ENCODE results near the gene HOATZ.

The HOATZ gene

GRCh38 chr11:111514216-111515031, at the start of gene HOATZ:
Gene HOATZ (plus strand): TSS chr11:111514778. CDS start chr11:111514785, 7 bp downstream.
- DNase-seq: peak; percentile 80

- no peak for DNase-seq
Measured at GRCh38 chr11:111465400-111465799, 49.2 kb upstream of the HOATZ start.

DNA sequence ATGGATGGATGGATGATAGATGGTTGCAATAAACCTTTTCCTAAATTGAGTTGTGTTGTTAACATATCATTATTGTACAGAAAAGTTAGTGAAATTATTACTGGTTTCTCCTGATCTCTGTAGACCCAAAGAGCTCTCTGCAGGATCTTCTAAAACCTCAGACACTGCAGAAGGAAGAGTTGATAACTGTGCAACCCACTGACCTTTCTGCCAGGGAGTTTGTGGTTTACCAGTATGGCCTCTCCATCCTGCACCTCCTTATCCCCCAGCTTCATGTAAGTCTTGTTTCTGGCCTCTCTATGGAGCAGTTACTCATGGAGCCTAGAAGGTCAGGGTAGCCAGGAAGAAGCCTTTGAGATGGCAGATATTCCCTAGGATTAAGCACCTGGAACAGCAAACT, 48.0 kb upstream of the HOATZ start:
- no peak for DNase-seq

DNA sequence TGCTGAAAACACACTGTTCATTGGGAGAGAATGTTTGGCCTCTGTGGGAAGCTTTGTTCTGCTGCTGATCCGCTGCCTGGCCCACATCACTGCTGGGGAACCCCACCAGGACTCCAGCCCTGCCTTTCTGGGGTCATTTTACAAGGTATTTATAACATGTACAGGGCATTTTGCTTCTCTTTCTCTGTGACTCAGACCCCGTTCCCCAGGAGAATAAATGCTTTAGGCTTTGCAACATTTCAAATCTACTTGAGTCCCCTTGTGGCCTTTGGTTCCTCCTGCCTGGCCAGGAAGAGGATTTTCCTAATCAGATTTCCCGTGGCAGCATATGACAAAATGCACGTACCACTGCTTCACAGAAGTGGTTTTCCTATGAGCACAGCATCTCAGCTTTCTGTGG, 45.4 kb upstream of the HOATZ start:
- DNase-seq: no peak

- DNase-seq: no peak
Measured at GRCh38 chr11:111472228-111472627, 42.4 kb upstream of the HOATZ start.

DNA sequence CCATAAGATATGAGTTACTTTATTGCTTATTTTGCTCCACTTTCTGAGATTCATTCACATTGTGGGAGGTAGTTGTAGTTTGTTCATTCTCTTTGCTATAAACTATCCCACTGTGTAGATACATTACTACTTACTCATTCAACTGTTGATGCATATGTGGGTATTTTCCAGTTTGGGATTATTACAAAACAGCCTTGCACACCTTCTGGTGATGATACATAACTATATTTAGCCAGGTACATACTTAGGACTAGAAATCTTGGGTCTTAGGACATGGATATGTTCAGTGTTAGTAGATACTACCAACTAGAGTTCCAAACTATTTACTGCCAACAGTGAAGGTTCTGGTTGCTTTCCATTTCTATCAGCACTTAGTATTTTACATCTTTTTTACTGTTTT, 40.1 kb upstream of the HOATZ start:
- no peak for DNase-seq

GRCh38 chr11:111476366-111476765, 38.2 kb upstream of the HOATZ start:
- DNase-seq: no peak

DNA sequence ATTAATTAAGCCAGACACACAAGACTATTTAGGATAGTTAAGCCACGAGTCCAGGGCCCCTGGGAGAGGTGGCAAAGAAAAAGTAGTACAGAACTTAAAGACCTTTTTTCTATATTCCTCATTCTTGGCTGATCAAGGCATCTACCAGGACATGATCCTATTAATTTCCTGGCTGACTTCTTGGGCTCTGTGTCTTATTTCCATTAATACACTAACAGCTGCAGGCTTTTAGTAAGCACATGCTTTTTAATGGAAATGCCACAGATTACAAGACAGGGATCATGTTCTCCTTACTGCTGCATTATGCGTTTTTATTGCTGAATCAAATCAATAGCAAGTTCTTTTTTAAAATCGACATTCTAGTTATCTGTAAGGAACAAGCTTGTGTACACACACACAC, 37.6 kb upstream of the HOATZ start:
- peak; percentile 30 for DNase-seq

DNA sequence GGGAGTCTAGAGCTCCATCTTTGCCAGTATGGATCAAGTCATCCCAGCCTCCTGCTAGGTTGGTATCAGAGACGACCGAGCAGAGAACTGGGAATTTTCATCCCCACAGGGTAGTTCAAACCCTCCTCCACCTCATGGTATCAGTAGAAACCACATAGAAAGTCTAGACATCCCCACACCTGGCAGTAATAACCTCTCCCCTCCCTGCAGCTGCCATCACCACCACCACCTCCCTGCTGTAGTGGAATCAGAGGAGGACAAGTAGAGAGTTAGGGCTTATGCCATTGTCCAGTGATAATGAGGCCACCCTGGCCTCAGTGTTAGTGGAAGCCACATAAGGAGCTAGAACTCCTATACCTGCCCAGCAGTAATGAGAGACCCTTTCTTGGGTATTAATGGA, 36.7 kb upstream of the HOATZ start:
- DNase-seq: no peak

- no peak for DNase-seq
Measured at GRCh38 chr11:111479666-111480065, 34.9 kb upstream of the HOATZ start.

GRCh38 chr11:111483431-111483830, 31.1 kb upstream of the HOATZ start:
- no peak for DNase-seq

- no peak for DNase-seq
Measured at GRCh38 chr11:111490496-111490895, 24.1 kb upstream of the HOATZ start.

DNA sequence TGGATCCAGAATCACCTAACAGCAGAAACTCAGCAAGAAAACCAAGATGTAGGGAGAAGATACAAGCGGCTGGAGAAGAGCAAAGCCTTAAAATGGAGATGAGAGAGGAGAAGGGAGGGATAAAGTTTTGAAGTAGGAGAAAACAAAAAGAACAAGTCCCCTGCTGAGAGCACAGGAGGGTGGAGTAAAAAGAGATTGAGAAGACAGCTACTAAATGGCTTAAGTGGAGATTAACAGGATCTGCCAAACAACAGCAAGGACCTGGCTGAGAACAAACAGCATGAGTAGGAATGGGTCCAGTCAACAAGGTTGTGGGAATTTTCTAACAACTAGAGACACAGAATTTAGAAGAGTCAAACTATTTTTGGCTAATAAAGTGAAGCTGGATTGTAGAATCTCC, 20.5 kb upstream of the HOATZ start:
- DNase-seq: no peak

- no peak for DNase-seq
Measured at GRCh38 chr11:111499483-111499882, 15.1 kb upstream of the HOATZ start.

DNA sequence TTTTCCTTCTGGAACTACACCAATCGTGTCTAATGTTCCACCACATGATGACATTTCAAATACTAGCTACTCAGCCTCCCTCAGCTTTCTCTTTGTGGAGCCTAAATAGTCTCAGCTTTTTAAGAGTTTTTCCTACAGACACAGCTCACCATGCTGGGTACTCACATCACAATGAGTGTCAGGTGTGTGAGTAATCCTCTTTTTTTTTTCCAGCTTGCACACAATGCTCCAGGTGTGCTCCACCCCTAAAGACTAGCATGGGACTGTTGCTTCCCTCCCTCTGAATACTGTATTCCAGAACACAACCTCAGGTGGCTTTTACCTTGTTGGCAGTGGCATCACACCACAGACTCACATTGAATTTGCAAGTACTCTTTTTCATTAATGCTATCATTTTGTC, 14.1 kb upstream of the HOATZ start:
- DNase-seq: no peak

DNA sequence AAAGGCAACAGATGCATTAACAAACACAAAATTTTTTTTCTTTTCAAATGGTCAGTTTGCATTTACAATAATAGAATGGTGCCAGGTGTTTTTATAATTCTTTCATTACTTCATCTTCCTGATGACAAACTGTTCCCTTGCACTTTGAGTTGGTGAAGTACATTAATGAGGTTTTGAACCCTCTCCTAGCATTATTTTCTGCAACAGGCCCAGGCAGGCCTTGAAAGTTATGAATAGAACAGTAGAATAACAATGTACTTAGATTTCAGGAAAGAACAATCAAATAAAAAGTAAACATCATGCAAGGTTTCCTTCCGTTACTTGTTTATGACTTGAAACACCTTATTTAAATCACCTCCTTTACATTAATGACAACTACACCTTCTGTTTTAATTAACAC, 12.0 kb upstream of the HOATZ start:
- no peak for DNase-seq

DNA sequence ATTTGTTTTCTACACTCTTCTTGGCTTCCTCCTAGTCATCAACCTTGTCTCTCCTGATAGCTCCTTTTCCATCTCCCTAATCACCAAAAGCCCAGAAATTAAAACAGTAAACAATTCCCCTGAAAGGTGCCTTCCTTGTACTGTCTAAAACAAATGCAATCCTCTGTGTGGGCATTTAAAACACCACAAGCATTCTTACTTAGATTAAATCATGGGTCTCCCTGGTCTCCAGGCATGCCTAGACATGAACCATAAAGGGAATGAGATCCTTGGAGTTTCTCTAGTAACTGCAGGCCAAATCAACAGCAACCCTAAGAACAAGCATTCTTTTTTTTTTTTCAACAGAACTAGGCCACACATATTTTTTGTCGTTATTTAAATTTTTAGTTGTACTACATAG, 4.3 kb upstream of the HOATZ start:
- no peak for DNase-seq

- peak; percentile 71 for DNase-seq
Measured at GRCh38 chr11:111512296-111513239, 2.0 kb upstream of the HOATZ start, which contains the start of gene BTG4. Gene BTG4 (minus strand): TSS chr11:111512386. CDS start chr11:111498776, 13,610 bp downstream.

DNA sequence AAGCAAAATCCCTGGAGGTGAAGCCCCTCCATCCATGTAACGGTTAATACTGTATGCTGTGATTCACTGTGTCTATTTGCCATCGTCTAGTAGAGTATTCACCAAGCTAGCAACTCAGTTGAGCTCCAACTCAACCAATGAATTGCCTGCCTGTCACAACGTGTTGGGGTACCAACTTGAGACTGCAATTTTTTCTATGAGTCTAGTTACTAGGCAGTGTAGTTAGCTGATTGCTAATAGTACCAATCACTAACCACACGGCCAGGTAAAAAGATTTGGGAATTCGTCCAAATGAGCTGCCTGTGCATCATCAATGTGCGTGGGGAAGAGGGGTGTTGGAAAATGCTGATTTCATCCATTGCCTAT, 1.4 kb upstream of the HOATZ start:
- DNase-seq: no peak

DNA sequence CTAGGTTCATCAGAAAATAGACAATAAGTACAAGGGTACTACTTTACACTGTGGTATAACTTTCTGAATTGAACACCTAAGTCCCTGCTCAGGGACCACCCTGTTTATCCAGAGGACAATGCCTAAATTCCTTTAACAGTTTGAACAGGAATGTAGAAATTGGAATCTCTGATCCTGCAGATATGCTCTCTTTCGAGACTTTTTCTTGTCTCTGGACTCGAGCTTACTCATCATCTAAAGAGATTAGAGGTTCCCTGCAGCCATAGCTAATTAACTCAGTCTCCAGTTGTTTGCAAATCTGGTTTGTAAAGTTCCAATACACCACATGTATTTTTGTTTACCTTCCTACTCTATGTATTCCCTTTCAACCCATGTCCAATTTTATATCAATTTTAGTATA, 1.0 kb downstream of the HOATZ start:
- DNase-seq: no peak

- DNase-seq: no peak
Measured at GRCh38 chr11:111518668-111519067, 4.1 kb downstream of the HOATZ start.

DNA sequence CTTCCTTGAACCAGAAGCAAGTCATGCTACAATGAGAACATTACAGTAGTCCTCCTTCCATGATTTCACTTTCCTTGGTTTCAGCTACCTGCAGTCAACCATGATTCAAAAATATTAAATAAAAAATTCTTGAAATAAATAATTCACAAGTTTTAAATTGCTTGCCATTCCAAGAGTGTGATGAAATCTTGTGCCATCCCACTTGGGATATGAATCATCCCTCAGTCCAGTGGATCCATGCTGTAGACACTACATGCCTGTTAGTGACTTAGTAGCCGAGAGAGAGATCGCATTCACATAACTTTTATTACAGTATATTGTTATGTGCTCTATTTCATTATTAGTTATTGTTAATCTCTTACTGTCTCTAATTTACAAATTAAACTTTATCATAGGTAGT, 6.0 kb downstream of the HOATZ start:
- DNase-seq: no peak

- no peak for DNase-seq
Measured at GRCh38 chr11:111521135-111521534, 6.6 kb downstream of the HOATZ start.

- no peak for DNase-seq
Measured at GRCh38 chr11:111522426-111522825, 7.8 kb downstream of the HOATZ start.

Measured in eye (tissue), 1 donor.